Neural cell (in vitro differentiated cells): ENCODE data around the gene SMAGP. TPM values are rescaled to one million over a fixed set of nuclear protein-coding genes. Genes with fewer than 3 reads are reported as not detected.
"Not testable (repeated sequence)": the region's sequence is repeated elsewhere in the genome, so short reads cannot be mapped to it uniquely, and the experiment has no call there.

Experiments used
- H2AFZ ChIP-seq: fragments of 200-600, 300-800 bp; sonication (generic), shearing (Covaris generic); 2 replicates; pipeline ENCODE4 v1.6.0; 2014; ENCODE audit warnings: low read depth, mild to moderate bottlenecking, antibody characterized with exemption, low read length, moderate library complexity
- H3F3A ChIP-seq: fragments of 200-600 bp; shearing (Covaris generic); 2 replicates; pipeline ENCODE4 v1.6.1; 2016; ENCODE audit warnings: mild to moderate bottlenecking, moderate library complexity, mixed read lengths, antibody characterized with exemption, low read length; ENCODE audit not compliant: insufficient read depth, poor library complexity, severe bottlenecking
- H3K27ac ChIP-seq: fragments of 200-600, 300-800 bp; sonication (generic), shearing (Covaris generic); 2 replicates; pipeline ENCODE4 v1.5.1; 2014; ENCODE audit warnings: mild to moderate bottlenecking, low read length, moderate library complexity
- H3K27me3 ChIP-seq: fragments of 300-800, 200-600 bp; sonication (generic), shearing (Covaris generic); 2 replicates; pipeline ENCODE4 v1.6.0; 2014; ENCODE audit warnings: mild to moderate bottlenecking, low read depth, low read length, moderate library complexity; ENCODE audit not compliant: insufficient read depth
- H3K36me3 ChIP-seq: fragments of 300-800, 200-600 bp; sonication (generic), shearing (Covaris generic); 2 replicates; pipeline ENCODE4 v1.5.1; 2014; ENCODE audit warnings: mild to moderate bottlenecking, antibody characterized with exemption, low read length, moderate library complexity; ENCODE audit not compliant: insufficient read depth
- H3K4me2 ChIP-seq: fragments of 300-800, 200-600 bp; sonication (generic), shearing (Covaris generic); 2 replicates; pipeline ENCODE4 v1.6.0; 2014; ENCODE audit warnings: mild to moderate bottlenecking, low read length
- H3K4me3 ChIP-seq: fragments of 300-800, 200-600 bp; sonication (generic), shearing (Covaris generic); 2 replicates; pipeline ENCODE4 v1.5.1; 2014; ENCODE audit warnings: mild to moderate bottlenecking, low read length, moderate library complexity
- H3K79me2 ChIP-seq: fragments of 200-600 bp; shearing (Covaris generic); replicated peaks from 2 replicates; pipeline ENCODE4 v1.6.0; 2014; ENCODE audit warnings: mild to moderate bottlenecking, low read length, moderate library complexity; ENCODE audit not compliant: insufficient read depth
- H3K9ac ChIP-seq: fragments of 300-800, 200-600 bp; sonication (generic), shearing (Covaris generic); 2 replicates; pipeline ENCODE4 v1.6.1; 2016; ENCODE audit warnings: mild to moderate bottlenecking, low read length, mixed read lengths
- H3K9me2 ChIP-seq: fragments of 200-600 bp; shearing (Covaris generic); 2 replicates; pipeline ENCODE4 v1.6.1; 2016; ENCODE audit warnings: mild to moderate bottlenecking, low read length, mixed read lengths; ENCODE audit not compliant: insufficient read depth
- H3K9me3 ChIP-seq: fragments of 200-600, 300-800 bp; sonication (generic), shearing (Covaris generic); 2 replicates; pipeline ENCODE4 v1.6.1; 2016; ENCODE audit warnings: mild to moderate bottlenecking, mixed run types, low read length, moderate library complexity, mixed read lengths
- H4K20me1 ChIP-seq: fragments of 200-600 bp; shearing (Covaris generic); 2 replicates; pipeline ENCODE4 v1.6.1; 2016; ENCODE audit warnings: mild to moderate bottlenecking, mixed run types; ENCODE audit not compliant: insufficient read depth
- EZH2 ChIP-seq: fragments of 200-600, 300-800 bp; shearing (Covaris generic), sonication (generic); IDR thresholded peaks from 2 replicates; pipeline ENCODE4 v1.6.1; 2014; ENCODE audit warnings: antibody characterized with exemption, low read length, borderline replicate concordance, mild to moderate bottlenecking; ENCODE audit not compliant: insufficient read depth, poor library complexity, severe bottlenecking
- POLR2AphosphoS5 ChIP-seq: IDR thresholded peaks from 2 replicates; pipeline ENCODE4 v1.6.1; 2012
- RAD21 ChIP-seq: fragments of 450-650 bp; conservative IDR thresholded peaks from 2 replicates; pipeline ENCODE4 v1.6.1; 2014; ENCODE audit warnings: antibody characterized with exemption, mild to moderate bottlenecking, moderate library complexity
- SMC3 ChIP-seq: fragments of 450-650 bp; conservative IDR thresholded peaks from 2 replicates; pipeline ENCODE4 v1.6.1; 2014; ENCODE audit warnings: antibody characterized with exemption, mild to moderate bottlenecking, moderate library complexity; ENCODE audit not compliant: poor library complexity
- polyA plus RNA-seq: library from polyadenylated mRNA; depleted of rRNA; stranded (reverse); fragments of >200 nt; gene quantifications from 2 replicates; pipeline ENCODE4 v1.2.3, GENCODE V29; 2014
- TF ChIP-seq, protein P1 (sequence below): IDR thresholded peaks from 2 replicates; pipeline ENCODE4 v1.6.1; 2012; ENCODE audit warnings: borderline replicate concordance
- TF ChIP-seq, protein P2 (sequence below): fragments of 450-650 bp; IDR thresholded peaks from 2 replicates; pipeline ENCODE4 v1.5.1; 2014; ENCODE audit warnings: antibody characterized with exemption, mild to moderate bottlenecking, moderate library complexity; ENCODE audit not compliant: poor library complexity, severe bottlenecking

Gene SMAGP
- polyA plus RNA-seq, 1 donor from 2014 or later, result not detected

DNA sequence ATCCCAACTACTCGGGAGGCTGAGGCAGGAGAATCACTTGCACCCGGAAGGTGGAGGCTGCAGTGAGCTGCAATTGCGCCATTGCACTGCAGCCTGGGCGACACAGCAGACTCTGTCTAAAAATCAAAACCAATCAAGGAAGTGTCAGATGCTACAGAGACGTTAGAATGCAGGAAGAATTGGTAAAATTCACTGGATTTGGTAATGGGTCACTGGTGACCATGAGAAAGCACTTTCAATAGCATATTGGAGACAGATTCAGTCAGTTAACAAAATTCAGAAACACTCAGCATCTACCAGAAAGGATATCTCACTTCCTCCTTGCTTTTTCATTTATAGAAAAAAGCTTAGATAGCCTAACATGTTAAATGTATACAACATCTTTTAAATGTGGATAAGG lies 36.3 kb upstream of the SMAGP start:
- Histone ChIP-seq H3K27ac (no peak overlapping the region), H3K9ac (no peak overlapping the region), H2AFZ (no peak overlapping the region), H3K27me3 (no peaks in the 10 kb centered on the region), H3K9me3 (no peaks in the 10 kb centered on the region), H3K4me3 (no peak overlapping the region), H3K79me2 (no peaks in the 10 kb centered on the region), H3F3A (no peaks in the 10 kb centered on the region), H4K20me1 (no peaks in the 10 kb centered on the region), H3K9me2 (no peaks in the 10 kb centered on the region), H3K4me2 (no peak overlapping the region), H3K36me3 (no peaks in the 10 kb centered on the region)
- TF ChIP-seq SMC3, result no peak
- no peak for TF ChIP-seq POLR2AphosphoS5
- TF ChIP-seq EZH2, result no peak
- TF ChIP-seq RAD21, result no peak
- TF ChIP-seq, protein P1, sequence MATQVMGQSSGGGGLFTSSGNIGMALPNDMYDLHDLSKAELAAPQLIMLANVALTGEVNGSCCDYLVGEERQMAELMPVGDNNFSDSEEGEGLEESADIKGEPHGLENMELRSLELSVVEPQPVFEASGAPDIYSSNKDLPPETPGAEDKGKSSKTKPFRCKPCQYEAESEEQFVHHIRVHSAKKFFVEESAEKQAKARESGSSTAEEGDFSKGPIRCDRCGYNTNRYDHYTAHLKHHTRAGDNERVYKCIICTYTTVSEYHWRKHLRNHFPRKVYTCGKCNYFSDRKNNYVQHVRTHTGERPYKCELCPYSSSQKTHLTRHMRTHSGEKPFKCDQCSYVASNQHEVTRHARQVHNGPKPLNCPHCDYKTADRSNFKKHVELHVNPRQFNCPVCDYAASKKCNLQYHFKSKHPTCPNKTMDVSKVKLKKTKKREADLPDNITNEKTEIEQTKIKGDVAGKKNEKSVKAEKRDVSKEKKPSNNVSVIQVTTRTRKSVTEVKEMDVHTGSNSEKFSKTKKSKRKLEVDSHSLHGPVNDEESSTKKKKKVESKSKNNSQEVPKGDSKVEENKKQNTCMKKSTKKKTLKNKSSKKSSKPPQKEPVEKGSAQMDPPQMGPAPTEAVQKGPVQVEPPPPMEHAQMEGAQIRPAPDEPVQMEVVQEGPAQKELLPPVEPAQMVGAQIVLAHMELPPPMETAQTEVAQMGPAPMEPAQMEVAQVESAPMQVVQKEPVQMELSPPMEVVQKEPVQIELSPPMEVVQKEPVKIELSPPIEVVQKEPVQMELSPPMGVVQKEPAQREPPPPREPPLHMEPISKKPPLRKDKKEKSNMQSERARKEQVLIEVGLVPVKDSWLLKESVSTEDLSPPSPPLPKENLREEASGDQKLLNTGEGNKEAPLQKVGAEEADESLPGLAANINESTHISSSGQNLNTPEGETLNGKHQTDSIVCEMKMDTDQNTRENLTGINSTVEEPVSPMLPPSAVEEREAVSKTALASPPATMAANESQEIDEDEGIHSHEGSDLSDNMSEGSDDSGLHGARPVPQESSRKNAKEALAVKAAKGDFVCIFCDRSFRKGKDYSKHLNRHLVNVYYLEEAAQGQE, result no peak
- TF ChIP-seq, protein P2, sequence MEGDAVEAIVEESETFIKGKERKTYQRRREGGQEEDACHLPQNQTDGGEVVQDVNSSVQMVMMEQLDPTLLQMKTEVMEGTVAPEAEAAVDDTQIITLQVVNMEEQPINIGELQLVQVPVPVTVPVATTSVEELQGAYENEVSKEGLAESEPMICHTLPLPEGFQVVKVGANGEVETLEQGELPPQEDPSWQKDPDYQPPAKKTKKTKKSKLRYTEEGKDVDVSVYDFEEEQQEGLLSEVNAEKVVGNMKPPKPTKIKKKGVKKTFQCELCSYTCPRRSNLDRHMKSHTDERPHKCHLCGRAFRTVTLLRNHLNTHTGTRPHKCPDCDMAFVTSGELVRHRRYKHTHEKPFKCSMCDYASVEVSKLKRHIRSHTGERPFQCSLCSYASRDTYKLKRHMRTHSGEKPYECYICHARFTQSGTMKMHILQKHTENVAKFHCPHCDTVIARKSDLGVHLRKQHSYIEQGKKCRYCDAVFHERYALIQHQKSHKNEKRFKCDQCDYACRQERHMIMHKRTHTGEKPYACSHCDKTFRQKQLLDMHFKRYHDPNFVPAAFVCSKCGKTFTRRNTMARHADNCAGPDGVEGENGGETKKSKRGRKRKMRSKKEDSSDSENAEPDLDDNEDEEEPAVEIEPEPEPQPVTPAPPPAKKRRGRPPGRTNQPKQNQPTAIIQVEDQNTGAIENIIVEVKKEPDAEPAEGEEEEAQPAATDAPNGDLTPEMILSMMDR, result no peak

DNA sequence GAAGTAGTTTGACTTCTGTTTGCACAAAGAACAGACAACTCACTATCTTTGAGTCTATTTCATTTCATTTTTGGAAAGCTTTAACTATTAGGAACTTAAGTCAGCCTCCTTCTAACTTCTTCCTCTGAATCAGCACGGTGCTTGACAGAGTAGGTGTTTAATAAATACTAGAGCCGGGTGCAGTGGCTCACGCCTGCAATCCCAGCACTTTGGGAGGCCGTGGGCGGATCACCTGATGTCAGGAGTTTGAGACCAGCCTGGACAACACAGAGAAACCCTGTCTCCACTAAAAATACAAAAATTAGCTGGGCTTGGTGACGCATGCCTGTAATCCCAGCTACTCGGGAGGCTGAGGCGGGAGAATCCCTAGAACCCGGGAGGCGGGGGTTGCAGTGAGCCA lies 30.6 kb upstream of the SMAGP start:
- H3K27ac ChIP-seq, H3K27me3 ChIP-seq, H2AFZ ChIP-seq, H3K4me2 ChIP-seq, H3K9me3 ChIP-seq, H3K9me2 ChIP-seq, H3K36me3 ChIP-seq, H3K79me2 ChIP-seq, H3F3A ChIP-seq, H3K4me3 ChIP-seq, H3K9ac ChIP-seq, H4K20me1 ChIP-seq: not testable (repeated sequence)

DNA sequence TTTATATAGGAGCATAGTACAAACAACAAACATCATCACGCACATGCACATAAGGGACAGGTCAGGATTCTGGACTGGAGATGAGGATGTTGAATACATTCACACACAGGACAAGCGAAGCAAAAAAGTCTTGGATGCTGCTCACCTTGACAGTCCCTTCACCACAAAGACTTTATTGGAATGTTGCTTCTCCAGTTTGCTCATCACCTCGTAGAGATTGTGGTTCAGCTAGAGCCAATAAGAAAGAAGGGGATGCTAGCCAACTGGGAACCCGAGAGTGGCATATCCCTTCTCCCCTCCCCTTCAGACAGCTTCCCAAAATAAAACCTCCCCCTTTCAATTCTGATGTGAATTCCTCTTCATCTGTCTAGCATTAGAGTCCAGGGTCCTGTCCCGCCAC lies 25.4 kb upstream of the SMAGP start:
- no peaks in the 10 kb centered on the region for H3F3A ChIP-seq
- no peaks in the 10 kb centered on the region for H3K36me3 ChIP-seq
- no peaks in the 10 kb centered on the region for H3K79me2 ChIP-seq
- TF ChIP-seq, protein P2, result no peak
- no peak overlapping the region for H3K27ac ChIP-seq
- no peaks in the 10 kb centered on the region for H4K20me1 ChIP-seq
- no peaks in the 10 kb centered on the region for H3K9me3 ChIP-seq
- no peaks in the 10 kb centered on the region for H3K27me3 ChIP-seq
- H3K4me3 ChIP-seq, result no peak overlapping the region
- H3K4me2 ChIP-seq, result no peak overlapping the region
- H3K9me2 ChIP-seq, result no peaks in the 10 kb centered on the region
- H3K9ac ChIP-seq, result no peak overlapping the region
- H2AFZ ChIP-seq, result no peak overlapping the region

DNA sequence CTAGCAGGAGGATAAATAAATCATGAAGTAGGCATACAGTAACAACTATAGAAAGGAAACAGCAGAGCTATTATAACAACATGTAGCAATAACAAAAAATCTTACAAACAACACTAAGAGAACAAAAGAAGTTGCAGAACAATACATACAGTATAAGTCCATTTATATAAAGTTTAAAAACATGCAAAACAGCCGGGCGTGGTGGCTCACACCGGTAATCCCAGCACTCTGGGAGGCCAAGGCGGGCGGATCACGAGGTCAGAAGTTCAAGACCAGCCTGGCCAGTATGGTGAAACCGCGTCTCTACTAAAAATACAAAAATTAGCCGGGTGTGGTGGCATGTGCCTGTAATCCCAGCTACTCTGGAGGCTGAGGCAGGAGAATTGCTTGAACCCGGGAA lies 23.9 kb upstream of the SMAGP start:
- not testable (repeated sequence) for H3K27ac ChIP-seq, H3K9me3 ChIP-seq, H3K4me2 ChIP-seq, H4K20me1 ChIP-seq, H3F3A ChIP-seq, H2AFZ ChIP-seq, H3K4me3 ChIP-seq, H3K36me3 ChIP-seq, H3K9ac ChIP-seq, H3K9me2 ChIP-seq, H3K79me2 ChIP-seq, H3K27me3 ChIP-seq
